ENCODE data around the gene TMEM132C.

TMEM132C gene

DNA sequence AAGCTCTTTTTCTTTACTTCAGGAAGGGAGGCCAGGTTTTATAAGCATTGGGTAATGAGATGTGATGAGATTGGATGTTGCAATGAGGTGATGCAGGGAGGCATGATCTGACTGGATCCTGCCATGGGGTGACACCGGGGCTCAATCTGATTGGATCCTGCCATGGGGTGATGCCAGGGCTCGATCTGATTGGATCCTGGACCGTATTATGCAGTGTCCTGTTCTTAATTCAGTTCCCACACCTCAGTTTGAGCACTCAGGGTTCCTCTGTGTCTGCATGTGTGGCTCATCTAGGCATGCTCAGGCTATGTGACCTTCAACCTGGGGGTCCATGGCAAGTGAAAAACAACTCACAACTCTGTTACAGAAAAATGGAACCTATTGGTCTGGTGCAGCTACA is 390.4 kb downstream of the TMEM132C start:
- no peak for DNase-seq (ENCODE audit: low read depth in 3 of 3, low spot score in 1 of 3)

DNA sequence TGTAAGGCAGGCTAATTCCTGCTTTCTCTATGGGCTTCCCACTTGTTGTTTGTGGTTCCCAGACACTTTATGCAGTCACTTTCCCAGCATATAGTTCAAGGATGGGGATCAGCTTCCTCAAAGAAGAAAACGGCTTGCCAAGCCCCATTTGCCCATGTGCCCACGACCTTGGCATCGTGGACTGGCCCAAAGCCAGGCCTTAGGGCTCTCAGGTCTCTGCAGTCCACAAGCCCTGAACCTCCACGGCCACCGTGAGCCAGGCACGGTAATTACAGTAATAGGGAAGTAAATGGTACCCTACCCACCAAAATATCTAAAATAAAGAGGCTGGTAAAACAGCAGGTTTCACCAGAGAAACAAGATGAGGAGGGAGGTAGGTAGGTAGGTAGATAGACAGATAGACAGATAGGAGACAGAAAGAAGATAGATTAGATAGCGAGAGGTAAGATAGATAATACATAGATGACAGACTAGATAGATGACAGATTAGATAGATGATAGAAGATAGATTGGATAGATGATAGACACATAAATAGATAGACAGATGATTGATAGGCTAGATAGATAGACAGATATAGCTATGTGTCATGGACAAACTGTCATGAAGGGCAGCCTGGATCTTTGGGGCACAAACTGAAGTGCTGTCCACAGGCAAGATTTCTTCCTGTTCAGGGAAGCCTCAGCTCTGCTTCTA is 393.7 kb downstream of the TMEM132C start:
- DNase-seq (ENCODE audit: low read depth in 3 of 3, low spot score in 1 of 3), result no peak

- DNase-seq (ENCODE audit: low read depth in 3 of 3, low spot score in 1 of 3), result no peak
Measured at GRCh38 chr12:128661226-128661569, 394.2 kb downstream of the TMEM132C start.

- no peak for DNase-seq (ENCODE audit: low read depth in 3 of 3, low spot score in 1 of 3)
Measured at GRCh38 chr12:128662101-128662500, 395.1 kb downstream of the TMEM132C start.

DNA sequence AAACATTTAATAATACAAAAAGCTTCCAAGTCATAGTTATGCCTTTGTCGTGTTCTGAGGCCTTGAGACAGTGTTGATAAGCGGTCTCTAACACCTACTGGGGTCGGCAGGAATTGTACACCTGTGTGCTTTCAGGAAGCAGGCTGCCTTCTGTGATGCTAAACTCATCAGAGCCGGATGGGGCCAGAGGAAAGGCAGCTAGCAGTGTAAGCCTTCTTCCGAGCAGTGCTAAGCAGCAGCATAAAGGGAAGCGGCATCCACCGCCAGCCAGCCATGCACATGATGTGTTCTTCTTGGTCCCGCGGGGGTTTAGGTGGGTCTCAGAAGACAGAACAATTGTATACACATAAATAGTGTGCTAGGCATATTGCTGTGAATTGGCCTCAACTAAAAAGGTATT is 397.5 kb downstream of the TMEM132C start:
- no peak for DNase-seq (ENCODE audit: low read depth in 3 of 3, low spot score in 1 of 3)

GRCh38 chr12:128667193-128667592 is 400.2 kb downstream of the TMEM132C start:
- no peak for DNase-seq (ENCODE audit: low read depth in 3 of 3, low spot score in 1 of 3)

DNA sequence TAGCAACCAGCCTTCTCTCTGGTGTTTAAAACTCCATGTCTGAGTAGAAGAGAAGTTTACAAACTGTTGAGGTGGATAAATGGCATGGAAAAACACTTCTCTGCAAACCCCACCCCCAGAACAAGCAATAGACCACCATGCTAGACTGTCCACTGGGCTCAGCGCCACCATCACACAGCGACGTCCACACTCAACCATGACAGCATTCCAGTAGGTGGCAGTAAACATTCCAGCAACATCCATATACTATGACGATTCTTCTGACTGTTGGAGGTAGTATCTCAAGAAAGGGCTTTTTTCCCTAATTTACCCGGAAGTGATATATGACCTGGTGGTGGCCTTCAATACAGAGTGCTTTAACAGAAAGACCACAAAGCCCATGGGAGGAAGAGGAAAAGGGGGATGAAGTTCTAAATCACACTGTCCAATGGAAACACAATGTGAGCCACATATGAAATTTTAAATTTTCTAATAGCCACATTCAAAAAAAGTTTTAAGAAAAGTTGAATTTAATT is 404.6 kb downstream of the TMEM132C start:
- DNase-seq (ENCODE audit: low read depth in 3 of 3, low spot score in 1 of 3), result no peak

DNA sequence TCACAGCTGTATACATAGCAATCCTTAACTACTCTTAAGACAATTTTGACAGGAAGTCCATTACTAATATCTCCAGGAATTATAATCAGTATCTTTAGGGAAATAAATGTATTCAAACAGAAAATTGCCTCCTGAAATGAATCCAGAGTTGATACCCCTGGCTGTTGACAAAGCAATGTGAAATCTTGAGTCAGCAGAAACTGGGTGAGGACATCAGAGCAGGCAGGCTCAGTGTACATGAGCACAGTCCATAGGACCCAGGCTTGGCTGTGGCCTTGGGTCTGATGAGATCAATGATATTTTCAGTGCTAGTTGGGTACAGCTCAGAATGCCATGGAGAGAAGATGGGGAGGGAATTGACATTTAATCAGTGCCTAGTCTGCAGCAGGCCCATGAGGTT is 405.5 kb downstream of the TMEM132C start:
- no peak for DNase-seq (ENCODE audit: low read depth in 3 of 3, low spot score in 1 of 3)

GRCh38 chr12:128672893-128673292 is 405.9 kb downstream of the TMEM132C start:
- no peak for DNase-seq (ENCODE audit: low read depth in 3 of 3, low spot score in 1 of 3)

- no peak for DNase-seq (ENCODE audit: low read depth in 3 of 3, low spot score in 1 of 3)
Measured at GRCh38 chr12:128675576-128675975, 408.6 kb downstream of the TMEM132C start.

GRCh38 chr12:128680555-128680954 is 413.6 kb downstream of the TMEM132C start:
- no peak for DNase-seq (ENCODE audit: low read depth in 3 of 3, low spot score in 1 of 3)

DNA sequence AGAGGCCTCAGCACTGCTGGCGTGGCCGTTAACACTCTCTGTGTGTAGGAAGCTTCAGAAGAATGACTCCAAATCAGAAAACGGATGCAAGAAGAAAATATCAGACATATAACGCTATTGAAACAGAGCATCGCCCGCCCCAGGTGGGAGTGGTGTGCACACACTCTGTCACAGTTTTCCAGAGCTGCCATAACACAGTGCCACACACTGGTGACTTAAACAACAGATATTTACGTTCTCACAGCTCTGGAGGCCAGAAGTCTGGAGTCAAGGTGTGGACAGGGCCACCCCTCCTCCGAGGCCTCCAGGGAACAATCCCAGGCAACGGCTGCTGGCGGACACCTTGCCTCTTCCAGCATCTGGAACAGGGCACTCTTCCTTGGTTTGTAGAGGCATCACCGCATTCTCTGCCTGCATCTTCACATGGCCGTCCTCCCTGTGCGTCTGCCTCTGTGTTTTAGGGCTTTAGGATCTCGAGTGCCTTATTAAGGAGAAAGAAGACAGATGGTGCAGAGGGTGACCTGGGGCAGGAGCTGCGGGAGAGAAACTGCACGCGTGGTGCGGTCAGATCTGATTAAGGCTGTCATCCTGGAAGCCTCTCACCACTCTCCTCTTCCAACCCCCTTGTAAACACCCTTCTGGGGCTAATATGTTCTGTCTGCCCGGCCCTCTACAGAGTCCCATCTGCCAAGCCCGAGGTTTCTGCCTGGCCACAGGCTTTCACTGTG is 415.7 kb downstream of the TMEM132C start:
- no peak for DNase-seq (ENCODE audit: low read depth in 3 of 3, low spot score in 1 of 3)

- DNase-seq (ENCODE audit: low read depth in 3 of 3, low spot score in 1 of 3), result no peak
Measured at GRCh38 chr12:128684352-128684751, 417.4 kb downstream of the TMEM132C start.

GRCh38 chr12:128685903-128686475 is 419.0 kb downstream of the TMEM132C start:
- no peak for DNase-seq (ENCODE audit: low read depth in 3 of 3, low spot score in 1 of 3)

GRCh38 chr12:128687851-128688250 is 420.9 kb downstream of the TMEM132C start:
- DNase-seq (ENCODE audit: low read depth in 3 of 3, low spot score in 1 of 3), result no peak

DNA sequence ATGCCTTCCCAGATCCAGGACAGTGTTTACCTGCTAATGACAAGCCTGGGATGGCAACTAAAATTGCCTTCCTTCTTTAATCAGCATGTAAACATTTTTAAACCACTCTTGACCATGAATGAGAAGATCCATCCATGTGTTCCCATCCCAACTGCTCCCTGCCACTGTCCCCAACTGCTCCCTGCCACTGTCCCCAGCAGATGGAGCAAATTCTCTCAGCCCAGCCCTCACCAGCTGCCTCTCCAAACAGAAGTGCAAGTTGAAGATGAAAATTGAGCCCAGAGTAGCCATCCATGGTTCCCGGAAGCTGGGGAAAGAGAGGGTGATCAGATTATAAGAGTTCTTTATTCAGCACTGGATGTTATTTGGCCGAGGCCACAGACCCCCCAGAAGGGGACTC is 423.7 kb downstream of the TMEM132C start:
- no peak for DNase-seq (ENCODE audit: low read depth in 3 of 3, low spot score in 1 of 3)

GRCh38 chr12:128693115-128693514 is 426.1 kb downstream of the TMEM132C start:
- no peak for DNase-seq (ENCODE audit: low read depth in 3 of 3, low spot score in 1 of 3)

- no peak for DNase-seq (ENCODE audit: low read depth in 3 of 3, low spot score in 1 of 3)
Measured at GRCh38 chr12:128693771-128694170, 426.8 kb downstream of the TMEM132C start.

GRCh38 chr12:128694445-128694844 is 427.5 kb downstream of the TMEM132C start:
- no peak for DNase-seq (ENCODE audit: low read depth in 3 of 3, low spot score in 1 of 3)

- no peak for DNase-seq (ENCODE audit: low read depth in 3 of 3, low spot score in 1 of 3)
Measured at GRCh38 chr12:128695697-128696096, 428.7 kb downstream of the TMEM132C start.

- no peak for DNase-seq (ENCODE audit: low read depth in 3 of 3, low spot score in 1 of 3)
Measured at GRCh38 chr12:128698301-128698972, 431.5 kb downstream of the TMEM132C start.

- DNase-seq (ENCODE audit: low read depth in 3 of 3, low spot score in 1 of 3), result no peak
Measured at GRCh38 chr12:128699106-128699505, 432.1 kb downstream of the TMEM132C start.

Measured in stimulated activated CD4-positive, alpha-beta T cell treated with anti-CD3 and anti-CD28 coated beads, TNF-alpha, amount 100 ng/mL, for 1 hour (primary cell).